ENCODE measurements around the gene YJEFN3. TPM values are rescaled to one million over a fixed set of nuclear protein-coding genes. Genes with fewer than 3 reads are reported as not detected.

YJEFN3 gene
- total RNA-seq, 2 donors from 2014 or later, result 8.1 to 19.3 TPM

DNA sequence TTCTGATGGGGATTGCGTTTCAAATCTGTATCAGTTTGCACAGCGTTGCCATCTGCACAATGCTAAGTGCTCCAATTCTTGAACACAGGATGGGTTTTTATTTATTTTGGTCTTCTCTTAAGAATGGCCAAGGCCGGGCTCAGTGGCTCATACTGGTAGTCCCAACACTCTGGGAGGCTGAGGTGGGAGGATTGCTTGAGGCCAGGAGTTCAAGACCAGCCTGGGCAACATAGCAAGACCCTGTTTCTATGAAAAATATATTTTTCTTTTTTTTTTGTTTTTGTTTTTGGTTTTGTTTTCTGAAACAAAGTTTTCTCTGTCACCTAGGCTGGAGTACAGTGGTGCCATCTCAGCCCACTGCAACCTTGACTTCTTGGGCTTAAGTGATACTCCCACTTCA is 5.5 kb upstream of the YJEFN3 start:
- no peak for DNase-seq (ENCODE audit: low spot score)
- no peak overlapping the region for H3K27ac ChIP-seq
- H3K4me1 ChIP-seq (replicated peaks), result no peaks in the 10 kb centered on the region
- 94% methylated on average over 3 of the region's 3 CpGs for WGBS
- intact Hi-C loops (cut with DNase I), result no loop called here
- no peak for TF ChIP-seq POLR2AphosphoS5 (IDR thresholded peaks at IDR 0.05)
- TF ChIP-seq POLR2A (IDR thresholded peaks at IDR 0.05), result no peak
- TF ChIP-seq, protein P1, sequence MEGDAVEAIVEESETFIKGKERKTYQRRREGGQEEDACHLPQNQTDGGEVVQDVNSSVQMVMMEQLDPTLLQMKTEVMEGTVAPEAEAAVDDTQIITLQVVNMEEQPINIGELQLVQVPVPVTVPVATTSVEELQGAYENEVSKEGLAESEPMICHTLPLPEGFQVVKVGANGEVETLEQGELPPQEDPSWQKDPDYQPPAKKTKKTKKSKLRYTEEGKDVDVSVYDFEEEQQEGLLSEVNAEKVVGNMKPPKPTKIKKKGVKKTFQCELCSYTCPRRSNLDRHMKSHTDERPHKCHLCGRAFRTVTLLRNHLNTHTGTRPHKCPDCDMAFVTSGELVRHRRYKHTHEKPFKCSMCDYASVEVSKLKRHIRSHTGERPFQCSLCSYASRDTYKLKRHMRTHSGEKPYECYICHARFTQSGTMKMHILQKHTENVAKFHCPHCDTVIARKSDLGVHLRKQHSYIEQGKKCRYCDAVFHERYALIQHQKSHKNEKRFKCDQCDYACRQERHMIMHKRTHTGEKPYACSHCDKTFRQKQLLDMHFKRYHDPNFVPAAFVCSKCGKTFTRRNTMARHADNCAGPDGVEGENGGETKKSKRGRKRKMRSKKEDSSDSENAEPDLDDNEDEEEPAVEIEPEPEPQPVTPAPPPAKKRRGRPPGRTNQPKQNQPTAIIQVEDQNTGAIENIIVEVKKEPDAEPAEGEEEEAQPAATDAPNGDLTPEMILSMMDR (IDR thresholded peaks at IDR 0.05), result no peak
- H3K4me3 ChIP-seq, result no peak overlapping the region
- no peaks in the 10 kb centered on the region for H3K9me3 ChIP-seq
- H3K36me3 ChIP-seq, result no peaks in the 10 kb centered on the region
- no peaks in the 10 kb centered on the region for H3K27me3 ChIP-seq (replicated peaks; ENCODE audit: insufficient read depth)

DNA sequence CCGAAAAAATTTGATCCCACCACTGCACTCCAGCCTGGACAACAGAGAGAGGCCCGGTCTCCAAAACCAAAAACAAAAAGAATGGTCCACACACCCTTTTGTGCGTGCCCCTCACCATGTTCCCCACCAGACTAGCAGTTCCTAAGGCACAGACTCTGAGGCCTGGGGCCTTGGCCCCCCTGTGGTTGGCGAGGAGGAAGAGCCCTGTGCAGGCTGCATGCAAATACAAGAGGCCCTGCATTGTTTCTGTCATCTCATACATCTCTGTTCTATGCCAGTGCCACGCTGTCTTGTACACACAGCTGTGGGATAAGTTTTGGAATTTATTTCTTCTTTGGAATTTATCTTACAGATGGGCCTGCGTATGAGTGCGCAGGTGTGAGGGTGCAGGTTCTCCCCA is 4.7 kb upstream of the YJEFN3 start:
- WGBS, result 80% methylated on average over 7 of the region's 7 CpGs
- Histone ChIP-seq H3K9me3 (no peaks in the 10 kb centered on the region), H3K27me3 (replicated peaks; ENCODE audit: insufficient read depth) (no peaks in the 10 kb centered on the region), H3K36me3 (no peaks in the 10 kb centered on the region), H3K4me1 (replicated peaks) (no peaks in the 10 kb centered on the region), H3K27ac (no peak overlapping the region), H3K4me3 (no peak overlapping the region)
- TF ChIP-seq, protein P1 (IDR thresholded peaks at IDR 0.05), result no peak
- TF ChIP-seq POLR2A (IDR thresholded peaks at IDR 0.05) (no peak), POLR2AphosphoS5 (IDR thresholded peaks at IDR 0.05) (no peak)
- no peak for DNase-seq (ENCODE audit: low spot score)
- intact Hi-C loops (cut with DNase I), result no loop called here

DNA sequence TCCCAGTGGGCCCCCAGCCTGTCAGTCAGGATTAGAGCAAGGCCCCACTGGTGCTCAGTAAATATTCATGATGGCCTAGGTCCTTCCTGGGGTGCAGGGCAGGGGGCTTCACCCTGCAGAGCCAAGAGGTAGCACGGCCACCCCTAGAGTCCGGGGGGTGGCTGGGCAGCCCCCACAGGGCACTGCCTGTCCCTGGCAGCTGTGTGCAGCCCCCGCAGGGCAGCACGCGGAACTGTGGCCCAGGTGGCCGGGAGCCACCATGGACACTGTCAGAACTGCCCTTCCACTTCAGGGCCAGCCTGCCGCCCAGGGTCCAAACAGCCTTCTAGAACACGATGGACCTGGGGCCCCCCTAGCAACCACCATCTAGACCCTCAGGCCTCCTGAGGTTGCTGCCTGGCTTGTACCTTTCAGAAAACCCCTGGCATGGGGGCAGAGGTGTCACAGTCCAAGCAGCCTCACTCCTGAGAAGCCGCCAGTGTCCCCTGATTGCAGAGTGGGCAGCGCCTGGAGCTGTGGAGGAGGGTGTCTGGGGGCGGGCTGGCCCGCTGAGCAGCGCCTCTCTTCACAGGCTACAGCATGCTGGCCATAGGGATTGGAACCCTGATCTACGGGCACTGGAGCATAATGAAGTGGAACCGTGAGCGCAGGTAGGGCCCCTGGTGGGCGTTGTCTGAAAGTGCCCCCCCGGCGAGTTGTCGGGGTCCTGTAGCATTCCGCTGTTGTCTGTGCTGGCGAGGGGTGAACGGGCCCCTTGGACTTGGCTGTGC is 2.9 kb upstream of the YJEFN3 start:
- WGBS, result 80% methylated on average over 21 of the region's 23 CpGs
- H3K27ac ChIP-seq, result no peak overlapping the region
- H3K4me1 ChIP-seq (replicated peaks), result no peaks in the 10 kb centered on the region
- TF ChIP-seq POLR2AphosphoS5 (IDR thresholded peaks at IDR 0.05), result no peak
- TF ChIP-seq, protein P1 (IDR thresholded peaks at IDR 0.05), result no peak
- no peak for TF ChIP-seq POLR2A (IDR thresholded peaks at IDR 0.05)
- intact Hi-C loops (cut with DNase I), result no loop called here
- no peaks in the 10 kb centered on the region for H3K36me3 ChIP-seq
- H3K27me3 ChIP-seq (replicated peaks; ENCODE audit: insufficient read depth), result no peaks in the 10 kb centered on the region
- no peak for DNase-seq (ENCODE audit: low spot score)
- H3K9me3 ChIP-seq, result no peaks in the 10 kb centered on the region
- no peak overlapping the region for H3K4me3 ChIP-seq

- Histone ChIP-seq H3K36me3 (no peaks in the 10 kb centered on the region), H3K4me3 (no peak overlapping the region), H3K9me3 (no peaks in the 10 kb centered on the region), H3K4me1 (replicated peaks) (no peaks in the 10 kb centered on the region), H3K27ac (no peak overlapping the region), H3K27me3 (replicated peaks; ENCODE audit: insufficient read depth) (no peaks in the 10 kb centered on the region)
- intact Hi-C loops (cut with DNase I), result no loop called here
- no peak for DNase-seq (ENCODE audit: low spot score)
- TF ChIP-seq, protein P1 (IDR thresholded peaks at IDR 0.05), result no peak
- TF ChIP-seq POLR2AphosphoS5 (IDR thresholded peaks at IDR 0.05) (no peak), POLR2A (IDR thresholded peaks at IDR 0.05) (no peak)
- 81% methylated on average over 25 of the region's 28 CpGs for WGBS
Measured at GRCh38 chr19:19526581-19527370, 1.9 kb upstream of the YJEFN3 start.

DNA sequence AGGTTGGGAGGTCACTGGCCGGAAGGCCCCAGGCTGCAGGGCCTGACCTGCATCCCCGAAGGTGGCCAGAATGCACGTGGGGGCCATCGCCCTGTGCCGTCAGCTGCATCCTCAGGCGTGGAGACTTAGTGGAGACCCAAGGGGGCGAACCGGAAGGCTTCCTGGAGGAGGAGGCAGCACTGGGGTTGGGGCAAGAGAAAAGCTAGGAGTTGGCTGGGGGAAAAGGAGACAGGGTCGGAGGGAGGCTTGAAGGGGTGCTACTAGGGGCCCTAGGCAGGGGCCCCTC is 1.4 kb upstream of the YJEFN3 start:
- Histone ChIP-seq H3K36me3 (no peaks in the 10 kb centered on the region), H3K9me3 (no peaks in the 10 kb centered on the region), H3K27ac (no peak overlapping the region), H3K4me1 (replicated peaks) (no peaks in the 10 kb centered on the region), H3K4me3 (no peak overlapping the region), H3K27me3 (replicated peaks; ENCODE audit: insufficient read depth) (no peaks in the 10 kb centered on the region)
- WGBS, result 95% methylated on average over 8 of the region's 9 CpGs
- TF ChIP-seq POLR2AphosphoS5 (IDR thresholded peaks at IDR 0.05) (no peak), POLR2A (IDR thresholded peaks at IDR 0.05) (no peak)
- TF ChIP-seq, protein P1 (IDR thresholded peaks at IDR 0.05), result no peak
- no peak for DNase-seq (ENCODE audit: low spot score)
- intact Hi-C loops (cut with DNase I), result no loop called here

All from prostate gland (tissue), 2 donors.